Esophagus muscularis mucosa (tissue), 4 donors: ENCODE results near the gene ADAMTS9.
A peak's percentile ranks its signal among the peaks of the same experiment; 100 is the strongest.

Experiments used
- CTCF ChIP-seq, 3 experiments: fragments of 200-600 bp in 2 of 3; fragments of 450-650 bp in 1 of 3; sonication (generic) in 2 of 3; IDR thresholded peaks; one replicate each; pipeline ENCODE4 v1.5.1; 2017 to 2019; ENCODE audit warnings: antibody characterized with exemption in 3 of 3, mild to moderate bottlenecking in 2 of 3, moderate library complexity in 1 of 3
- EP300 ChIP-seq: sonication (generic); formaldehyde crosslinking; IDR thresholded peaks from one replicate; pipeline ENCODE4 v1.6.1; 2017; ENCODE audit warnings: antibody characterized with exemption
- POLR2A ChIP-seq: fragments of 450-650 bp; IDR thresholded peaks from one replicate; pipeline ENCODE4 v1.6.1; 2017; ENCODE audit warnings: antibody characterized with exemption, moderate library complexity, mild to moderate bottlenecking, low read depth
- POLR2AphosphoS5 ChIP-seq, 2 donors: sonication (generic); formaldehyde crosslinking; IDR thresholded peaks; one replicate each; pipeline ENCODE4 v1.6.1; 2017; ENCODE audit warnings: antibody characterized with exemption in 2 of 2

- no peak for TF ChIP-seq CTCF (IDR thresholded peaks at IDR 0.05)
- no peak for TF ChIP-seq EP300
- TF ChIP-seq POLR2A = peak; percentile 82
- peak; percentile 94 to 96 for TF ChIP-seq POLR2AphosphoS5 (IDR thresholded peaks at IDR 0.05)
Observed at GRCh38 chr3:64687781-64688604, at the start of gene ADAMTS9.
